Activated naive CD4-positive, alpha-beta T cell treated with anti-CD3 and anti-CD28 coated beads, Interleukin-2, amount 50 U/mL, for 24 hours (primary cell): ENCODE data around the gene FLT1.

Experiments used
- H3K27ac Mint-ChIP-seq: one replicate; pipeline ENCODE4 v1.8.0; 2021; ENCODE audit warnings: mild to moderate bottlenecking, mixed read lengths
- H3K27me3 Mint-ChIP-seq: one replicate; pipeline ENCODE4 v1.8.0; 2021; ENCODE audit warnings: mixed read lengths
- H3K36me3 Mint-ChIP-seq: one replicate; pipeline ENCODE4 v1.8.0; 2021; ENCODE audit warnings: mixed read lengths
- H3K4me1 Mint-ChIP-seq: one replicate; pipeline ENCODE4 v1.8.0; 2021; ENCODE audit warnings: mixed read lengths
- H3K4me3 Mint-ChIP-seq: one replicate; pipeline ENCODE4 v1.8.0; 2021; ENCODE audit warnings: mild to moderate bottlenecking, mixed read lengths
- H3K9me3 Mint-ChIP-seq: one replicate; pipeline ENCODE4 v1.8.0; 2021; ENCODE audit warnings: mixed read lengths

FLT1 gene

GRCh38 chr13:28328271-28328607 lies 166.7 kb downstream of the FLT1 start:
- Mint-ChIP-seq H3K27me3 (no peaks in the 10 kb centered on the region), H3K9me3 (no peaks in the 10 kb centered on the region), H3K36me3 (no peaks in the 10 kb centered on the region), H3K4me3 (no peak overlapping the region), H3K27ac (no peak overlapping the region), H3K4me1 (peaks cover 3% of the 10 kb centered on the region)

DNA sequence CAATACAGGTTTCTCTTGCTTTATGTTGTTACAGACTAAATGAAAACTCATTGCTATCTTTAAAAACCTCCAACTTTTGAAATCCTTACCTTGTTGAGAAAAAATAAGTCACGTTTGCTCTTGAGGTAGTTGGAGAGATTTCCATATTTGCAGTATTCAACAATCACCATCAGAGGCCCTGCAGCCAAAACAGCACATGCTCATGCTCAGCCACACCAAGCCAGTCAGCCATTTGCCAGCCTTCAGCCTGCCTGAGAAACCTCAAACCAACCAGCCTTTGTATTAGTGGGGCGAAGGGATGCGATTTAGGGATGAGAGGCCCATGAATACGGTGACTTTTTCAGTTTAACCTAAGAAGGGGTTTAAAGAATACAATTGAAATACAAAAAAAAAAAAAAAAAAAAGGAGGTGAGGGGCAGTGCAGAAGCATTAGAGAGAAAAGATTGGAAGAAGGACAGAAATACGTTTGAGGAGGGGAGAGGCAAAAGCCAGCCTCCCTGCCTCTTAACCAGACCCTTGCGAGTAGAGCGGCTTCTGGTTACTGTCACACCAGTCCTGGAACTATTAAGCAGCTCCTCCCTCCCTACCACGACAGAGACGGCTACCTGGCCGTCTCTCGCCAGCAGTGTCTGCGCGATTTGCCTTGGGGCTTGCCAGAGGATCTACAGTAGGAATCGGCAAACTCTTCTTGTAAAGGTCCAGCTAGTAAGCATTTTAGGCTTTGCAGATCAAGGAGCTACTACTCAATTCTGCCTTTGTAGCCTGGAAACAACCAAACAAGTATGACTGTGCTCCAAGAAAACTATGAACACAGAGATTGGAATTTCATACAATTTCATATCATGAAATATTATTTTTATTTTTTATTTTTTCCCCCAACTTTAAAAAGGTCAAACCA lies 167.3 kb downstream of the FLT1 start:
- Mint-ChIP-seq H3K4me3 (no peak overlapping the region), H3K27me3 (no peaks in the 10 kb centered on the region), H3K9me3 (no peaks in the 10 kb centered on the region), H3K36me3 (no peaks in the 10 kb centered on the region), H3K27ac (no peak overlapping the region), H3K4me1 (peaks cover 3% of the 10 kb centered on the region)

DNA sequence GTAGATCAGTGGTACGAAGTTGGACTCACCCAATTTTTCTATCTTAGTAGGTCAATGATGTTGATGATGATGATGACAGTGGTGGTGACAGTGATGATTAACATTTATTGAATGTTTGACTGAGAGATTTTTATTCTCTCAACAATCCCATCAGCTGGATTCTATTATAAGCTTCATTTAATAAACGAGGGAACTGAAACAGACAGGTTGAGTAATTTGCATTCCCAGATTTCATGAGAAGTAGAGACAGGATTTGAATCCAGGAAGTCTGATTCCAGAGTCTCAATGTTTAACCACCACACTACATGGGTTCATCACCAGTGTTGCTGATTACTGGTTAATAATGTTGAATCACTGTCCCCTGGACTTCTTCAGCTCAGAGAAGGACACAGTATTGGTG lies 168.9 kb downstream of the FLT1 start:
- Mint-ChIP-seq H3K36me3 (no peaks in the 10 kb centered on the region), H3K4me1 (peaks cover 3% of the 10 kb centered on the region), H3K27ac (no peak overlapping the region), H3K9me3 (no peaks in the 10 kb centered on the region), H3K4me3 (no peak overlapping the region), H3K27me3 (no peaks in the 10 kb centered on the region)

GRCh38 chr13:28325022-28325421 lies 169.9 kb downstream of the FLT1 start:
- Mint-ChIP-seq H3K27me3 (no peaks in the 10 kb centered on the region), H3K27ac (no peak overlapping the region), H3K4me1 (peaks cover 3% of the 10 kb centered on the region), H3K36me3 (no peaks in the 10 kb centered on the region), H3K9me3 (no peaks in the 10 kb centered on the region), H3K4me3 (no peak overlapping the region)

GRCh38 chr13:28324181-28324789 lies 170.6 kb downstream of the FLT1 start:
- no peaks in the 10 kb centered on the region for H3K27me3 Mint-ChIP-seq
- no peaks in the 10 kb centered on the region for H3K36me3 Mint-ChIP-seq
- H3K4me1 Mint-ChIP-seq, result peaks cover 3% of the 10 kb centered on the region
- no peak overlapping the region for H3K27ac Mint-ChIP-seq
- no peaks in the 10 kb centered on the region for H3K9me3 Mint-ChIP-seq
- H3K4me3 Mint-ChIP-seq, result no peak overlapping the region

DNA sequence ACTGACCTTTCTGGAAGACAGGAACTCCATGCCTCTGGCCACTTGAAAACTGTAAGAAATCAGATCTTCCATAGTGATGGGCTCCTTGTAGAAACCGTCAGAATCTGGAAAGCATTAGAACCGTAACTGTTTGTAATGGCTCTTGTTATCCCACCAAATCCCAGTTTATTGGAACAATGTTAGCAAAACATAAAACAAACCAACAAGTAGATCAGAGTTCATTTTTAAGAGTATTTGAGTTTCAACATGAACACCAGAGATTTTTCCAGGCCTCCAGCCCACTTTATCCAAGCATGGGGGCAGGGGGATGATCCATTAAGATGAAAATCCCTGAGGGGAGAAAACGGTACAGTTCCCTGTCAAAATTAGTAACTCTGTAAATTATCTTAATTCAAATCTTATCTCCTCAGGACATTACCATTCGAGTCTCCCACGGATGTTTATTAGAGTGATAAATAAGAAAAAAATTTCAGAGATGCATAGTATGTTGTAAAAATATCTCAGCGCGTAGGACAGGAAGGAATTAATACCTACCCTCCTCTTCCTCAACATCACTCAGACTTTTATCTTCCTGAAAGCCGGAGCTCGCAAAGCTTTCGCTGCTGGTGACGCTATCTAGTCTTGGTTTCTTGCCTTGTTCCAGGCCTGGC lies 172.5 kb downstream of the FLT1 start:
- Mint-ChIP-seq H3K27ac (no peak overlapping the region), H3K4me1 (peaks cover 3% of the 10 kb centered on the region), H3K36me3 (no peaks in the 10 kb centered on the region), H3K9me3 (no peaks in the 10 kb centered on the region), H3K27me3 (no peaks in the 10 kb centered on the region), H3K4me3 (no peak overlapping the region)

DNA sequence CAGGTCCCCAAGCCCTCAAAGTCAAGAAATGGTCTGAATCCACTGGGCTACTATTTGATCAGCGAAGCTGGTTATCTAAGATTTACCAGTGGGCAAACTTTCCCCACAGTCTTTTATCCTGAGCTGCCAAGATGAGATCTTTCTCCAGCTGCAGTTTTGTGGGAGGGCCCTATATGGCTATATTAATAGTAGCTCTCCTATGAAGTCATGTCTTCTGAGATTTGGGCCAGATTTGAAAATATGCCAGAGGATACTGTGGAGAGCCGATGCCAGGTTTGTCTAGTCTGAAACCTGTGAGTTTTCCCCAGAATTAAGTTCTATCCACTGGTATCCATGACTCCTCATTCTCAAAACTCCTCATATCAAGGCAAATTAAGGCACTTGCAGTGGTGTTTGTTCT lies 173.2 kb downstream of the FLT1 start:
- H3K4me3 Mint-ChIP-seq, result no peak overlapping the region
- H3K27me3 Mint-ChIP-seq, result no peaks in the 10 kb centered on the region
- H3K9me3 Mint-ChIP-seq, result no peaks in the 10 kb centered on the region
- H3K36me3 Mint-ChIP-seq, result no peaks in the 10 kb centered on the region
- no peak overlapping the region for H3K27ac Mint-ChIP-seq
- H3K4me1 Mint-ChIP-seq, result peaks cover 3% of the 10 kb centered on the region

DNA sequence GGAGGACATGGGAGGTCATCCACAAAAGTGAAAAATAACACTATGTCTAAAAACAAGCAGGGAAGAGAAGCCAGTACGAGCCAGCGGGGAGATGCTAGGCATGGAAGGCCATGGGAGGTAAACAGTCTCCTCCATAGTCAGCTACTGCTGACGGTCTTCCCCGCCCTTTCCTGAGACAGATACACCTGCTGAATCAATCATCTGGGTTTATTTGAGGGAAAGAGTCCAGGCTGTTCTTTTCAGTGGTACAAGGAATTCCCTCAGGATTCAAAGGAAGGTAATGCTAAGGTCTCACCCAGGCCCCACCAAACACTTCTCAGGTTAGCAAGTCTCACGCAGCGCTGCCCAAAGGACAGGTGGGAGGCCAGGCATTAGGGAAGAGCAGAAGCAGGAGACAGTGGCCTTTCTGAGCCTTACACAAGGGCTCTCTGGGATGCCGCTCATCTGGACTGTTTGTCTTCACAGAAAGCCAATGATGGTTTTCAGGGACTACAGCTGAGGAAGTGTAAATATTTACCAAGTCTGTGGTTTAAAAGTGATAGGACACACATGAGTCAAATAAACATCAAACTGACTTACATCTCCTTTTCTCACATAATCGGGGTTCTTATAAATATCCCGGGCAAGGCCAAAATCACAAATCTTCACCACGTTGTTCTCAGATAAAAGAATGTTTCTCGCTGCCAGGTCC lies 173.9 kb downstream of the FLT1 start:
- Mint-ChIP-seq H3K27ac (no peak overlapping the region), H3K27me3 (no peaks in the 10 kb centered on the region), H3K9me3 (no peaks in the 10 kb centered on the region), H3K4me3 (no peak overlapping the region), H3K36me3 (no peaks in the 10 kb centered on the region), H3K4me1 (peaks cover 3% of the 10 kb centered on the region)

DNA sequence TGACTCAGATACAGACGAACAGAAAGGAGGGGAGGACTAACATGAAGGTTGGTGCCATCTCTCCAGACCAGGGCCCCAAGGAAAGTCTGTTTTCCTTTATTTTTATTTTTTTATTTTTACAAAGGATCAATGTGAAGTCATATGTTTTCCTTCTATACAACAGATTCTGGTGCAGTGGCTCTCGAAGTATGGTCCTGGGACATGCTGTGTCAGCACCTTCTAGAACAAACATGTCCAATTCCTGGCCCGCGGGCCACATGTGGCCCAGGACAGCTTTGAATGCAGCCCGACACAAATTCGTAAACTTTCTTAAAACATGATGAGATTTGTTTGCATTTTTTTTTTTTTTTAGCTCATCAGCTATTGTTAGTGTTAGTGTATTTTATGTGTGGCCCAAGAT lies 174.7 kb downstream of the FLT1 start:
- Mint-ChIP-seq H3K27ac (no peak overlapping the region), H3K27me3 (no peaks in the 10 kb centered on the region), H3K4me3 (no peak overlapping the region), H3K4me1 (peaks cover 3% of the 10 kb centered on the region), H3K9me3 (no peaks in the 10 kb centered on the region), H3K36me3 (no peaks in the 10 kb centered on the region)

DNA sequence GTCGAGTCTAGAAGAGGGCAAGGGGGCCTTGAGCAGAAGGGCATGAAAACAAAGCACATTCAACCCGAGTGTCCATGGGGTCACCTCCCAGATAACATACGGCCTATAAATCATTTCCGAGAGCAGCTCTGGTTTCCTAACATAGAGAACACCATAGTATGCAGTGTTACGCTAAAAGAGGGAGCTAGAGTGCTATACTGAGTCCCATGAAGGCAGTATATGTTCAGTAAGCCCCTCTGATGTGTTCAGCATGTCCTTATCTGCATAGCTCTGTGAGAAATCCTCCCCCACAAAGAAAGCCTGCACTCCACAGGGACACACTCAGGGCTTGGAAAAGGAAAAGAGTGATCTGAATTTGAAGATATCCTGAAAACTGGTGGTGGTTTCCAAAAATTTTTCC lies 175.4 kb downstream of the FLT1 start:
- H3K4me1 Mint-ChIP-seq, result peaks cover 3% of the 10 kb centered on the region
- H3K36me3 Mint-ChIP-seq, result no peaks in the 10 kb centered on the region
- no peak overlapping the region for H3K4me3 Mint-ChIP-seq
- H3K9me3 Mint-ChIP-seq, result no peaks in the 10 kb centered on the region
- no peak overlapping the region for H3K27ac Mint-ChIP-seq
- no peaks in the 10 kb centered on the region for H3K27me3 Mint-ChIP-seq

DNA sequence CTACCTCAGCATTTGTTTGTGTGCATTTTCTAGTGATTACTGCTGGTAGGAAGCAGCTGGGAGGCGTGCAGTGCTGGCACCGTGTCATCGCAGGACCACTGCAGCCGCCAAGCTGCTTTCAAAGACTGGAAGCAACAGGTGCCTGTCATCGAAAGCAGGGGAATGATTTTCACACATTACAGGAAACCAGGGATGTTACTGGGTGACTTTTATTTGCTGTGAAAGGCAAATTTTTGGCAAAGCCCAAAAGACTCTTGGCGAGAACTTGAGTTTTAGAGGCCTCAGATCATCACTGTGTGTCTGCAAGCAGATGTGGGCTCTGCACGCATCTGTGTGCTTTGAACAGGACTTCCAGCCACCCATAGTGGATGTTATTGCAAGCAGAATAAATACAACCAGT lies 176.4 kb downstream of the FLT1 start:
- H3K27ac Mint-ChIP-seq, result no peak overlapping the region
- no peaks in the 10 kb centered on the region for H3K27me3 Mint-ChIP-seq

GRCh38 chr13:28316836-28317235 lies 178.1 kb downstream of the FLT1 start:
- Mint-ChIP-seq H3K9me3 (no peaks in the 10 kb centered on the region), H3K36me3 (no peaks in the 10 kb centered on the region), H3K27me3 (no peaks in the 10 kb centered on the region), H3K4me1 (no peaks in the 10 kb centered on the region), H3K27ac (no peak overlapping the region), H3K4me3 (no peak overlapping the region)

More for the DNA sequence above, 176.4 kb downstream of the FLT1 start:
- H3K36me3 Mint-ChIP-seq, result no peaks in the 10 kb centered on the region
- no peak overlapping the region for H3K4me3 Mint-ChIP-seq
- H3K9me3 Mint-ChIP-seq, result no peaks in the 10 kb centered on the region
- no peaks in the 10 kb centered on the region for H3K4me1 Mint-ChIP-seq

- Mint-ChIP-seq H3K36me3 (no peaks in the 10 kb centered on the region), H3K4me1 (no peaks in the 10 kb centered on the region), H3K4me3 (no peak overlapping the region), H3K27me3 (no peaks in the 10 kb centered on the region), H3K27ac (no peak overlapping the region), H3K9me3 (no peaks in the 10 kb centered on the region)
Observed at GRCh38 chr13:28316129-28316528, 178.8 kb downstream of the FLT1 start.

- no peaks in the 10 kb centered on the region for H3K9me3 Mint-ChIP-seq
- H3K4me3 Mint-ChIP-seq, result no peak overlapping the region
- H3K4me1 Mint-ChIP-seq, result no peaks in the 10 kb centered on the region
- no peak overlapping the region for H3K27ac Mint-ChIP-seq
- no peaks in the 10 kb centered on the region for H3K27me3 Mint-ChIP-seq
- no peaks in the 10 kb centered on the region for H3K36me3 Mint-ChIP-seq
Observed at GRCh38 chr13:28314879-28315278, 180.0 kb downstream of the FLT1 start.

- Mint-ChIP-seq H3K27me3 (no peaks in the 10 kb centered on the region), H3K27ac (no peak overlapping the region), H3K4me1 (no peaks in the 10 kb centered on the region), H3K9me3 (no peaks in the 10 kb centered on the region), H3K4me3 (no peak overlapping the region), H3K36me3 (no peaks in the 10 kb centered on the region)
Observed at GRCh38 chr13:28313579-28313978, 181.3 kb downstream of the FLT1 start.

DNA sequence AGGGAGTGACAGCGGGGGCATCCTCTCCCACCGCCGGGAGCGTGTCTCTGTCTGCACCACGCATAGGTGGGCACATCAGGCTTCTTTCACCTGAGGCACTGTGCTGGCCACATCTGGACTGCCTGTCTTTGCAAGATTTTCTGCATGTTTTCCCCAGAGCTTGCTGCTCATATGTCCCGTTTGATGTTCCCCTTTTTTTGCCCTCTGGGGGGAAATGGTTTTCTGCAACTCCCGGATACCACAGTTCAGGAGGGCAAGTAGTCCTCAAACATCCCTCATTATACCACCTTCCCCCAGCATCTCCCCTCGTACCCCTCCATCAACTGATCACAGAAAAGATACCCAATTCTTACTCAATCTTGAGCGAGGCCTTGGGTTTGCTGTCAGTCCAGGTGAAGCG lies 188.6 kb downstream of the FLT1 start:
- Mint-ChIP-seq H3K27ac (no peak overlapping the region), H3K4me3 (no peak overlapping the region), H3K36me3 (no peaks in the 10 kb centered on the region)

More for the DNA sequence above, 188.6 kb downstream of the FLT1 start:
- Mint-ChIP-seq H3K4me1 (peaks cover 8% of the 10 kb centered on the region), H3K9me3 (no peaks in the 10 kb centered on the region), H3K27me3 (peaks cover 2% of the 10 kb centered on the region)
